Motor neuron (in vitro differentiated cells): Measurements from ENCODE around the gene TTYH3. TPM values are rescaled to one million over a fixed set of nuclear protein-coding genes. Genes with fewer than 3 reads are reported as not detected.
"Not testable (repeated sequence)": the region's sequence is repeated elsewhere in the genome, so short reads cannot be mapped to it uniquely, and the experiment has no call there.

Source experiments
- ATAC-seq, 8 experiments: fragments of 200-7000 bp; cut with Tn5 transposase; replicated peaks in 6 of 8; 2 replicates each; pipeline ENCODE4 v1.8.0; 2021; ENCODE audit warnings: mild to moderate bottlenecking in 8 of 8, moderate library complexity in 8 of 8
- H3K27ac ChIP-seq, 2 donors: fragments of 250-450 bp; sonication (Bioruptor Pico); 2 replicates each; pipeline ENCODE4 v1.9.0; 2021; ENCODE audit warnings: antibody characterized with exemption in 2 of 2, mild to moderate bottlenecking in 2 of 2, moderate library complexity in 1 of 2
- H3K4me1 ChIP-seq, 2 donors: fragments of 250-450 bp; sonication (Bioruptor Pico); replicated peaks in 1 of 2; 2 replicates each; pipeline ENCODE4 v1.6.1; 2021; ENCODE audit warnings: antibody characterized with exemption in 2 of 2, mild to moderate bottlenecking in 2 of 2, moderate library complexity in 1 of 2
- H3K4me3 ChIP-seq, 5 donors: fragments of 250-450 bp; sonication (Bioruptor Pico); 2 replicates each; pipeline ENCODE4 v1.9.0; 2021; ENCODE audit warnings: antibody characterized with exemption in 5 of 5, mild to moderate bottlenecking in 5 of 5, moderate library complexity in 4 of 5
- WGBS, 10 experiments: fragments of 450-650 bp; shearing (Covaris generic); methylation state at CpG; one replicate each; pipeline ENCODE4 v1.0.0; 2022; 5-methylcytosine and 5-hydroxymethylcytosine counted together
- in situ Hi-C, 9 experiments: fragments of 400-800 bp; cut with MboI; loops; one replicate each; pipeline ENCODE4 v1.15.0; 2021; ENCODE audit warnings: low sequenced_read_pairs in 9 of 9, low pct_unique_long_range_greater_than_20kb in 2 of 9; ENCODE audit not compliant: unreplicated experiment in 9 of 9
- total RNA-seq, 8 experiments: library from RNA; unstranded; fragments of 300-600 nt; gene quantifications; 2 replicates each; pipeline versions ENCODE4 v1.2.3 to v1.2.4, GENCODE V29; 2022

TTYH3 gene
- total RNA-seq, 8 experiments from 2014 or later, result 9.6 to 71.1 (median 37.5) TPM

- H3K27ac ChIP-seq, H3K4me1 ChIP-seq, H3K4me3 ChIP-seq, in situ Hi-C loops: not testable (repeated sequence)
- ATAC-seq, result peak in 7 of 8 experiments; percentile 13 to 41 (median 30)
- 36 to 93% (median 78%) methylated on average over 2 to 17 of the region's 64 CpGs; no CpG with 5 or more reads in 4 of the 10 experiments for WGBS, 10 experiments
These were observed 47.6 kb downstream of the TTYH3 start for GRCh38 chr7:2679135-2680127.

DNA sequence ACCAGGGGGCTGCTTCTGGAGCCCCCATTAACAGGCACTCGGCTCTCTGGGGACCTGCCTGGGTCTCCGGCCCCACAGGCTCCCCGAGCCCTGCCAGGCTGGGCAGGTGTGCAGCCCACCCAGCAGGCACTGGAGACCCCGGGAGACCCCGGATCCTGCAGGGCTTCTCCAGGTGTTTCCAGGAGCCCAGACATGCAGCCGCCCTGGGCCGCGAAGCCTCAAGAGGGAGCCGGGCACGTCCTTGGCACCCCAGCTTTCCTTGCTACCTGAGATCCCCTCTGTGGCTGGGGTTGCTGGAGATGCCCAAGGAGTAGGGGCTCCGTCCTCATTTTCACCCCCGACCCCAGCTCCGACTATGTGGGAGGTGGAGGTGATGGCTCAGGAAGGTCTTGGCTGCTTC is 48.5 kb downstream of the TTYH3 start:
- Histone ChIP-seq H3K4me3 (no peak overlapping the region), H3K27ac (no peak overlapping the region), H3K4me1 (peaks cover 2 to 8% of the 10 kb centered on the region in 2 donors)
- in situ Hi-C loops, result no loop called here
- peak in 1 of 8 experiments; percentile 4 for ATAC-seq
- WGBS, 10 experiments, result 80 to 90% methylated on average over 2 of the region's 13 CpGs; no CpG with 5 or more reads in 8 of the 10 experiments

- 2 to 59% (median 39%) methylated on average over 3 to 11 of the region's 27 CpGs; no CpG with 5 or more reads in 4 of the 10 experiments for WGBS, 10 experiments
- Histone ChIP-seq H3K27ac (no peak overlapping the region), H3K4me1 (peaks cover 2 to 8% of the 10 kb centered on the region in 2 donors), H3K4me3 (no peak overlapping the region)
- in situ Hi-C loops, result no loop called here
- peak; percentile 29 to 96 (median 68) for ATAC-seq
These were observed 49.2 kb downstream of the TTYH3 start for GRCh38 chr7:2680792-2681490.

- H3K27ac ChIP-seq, result no peak overlapping the region
- 35 to 100% (median 82%) methylated on average over 2 to 5 of the region's 27 CpGs; no CpG with 5 or more reads in 4 of the 10 experiments for WGBS, 10 experiments
- in situ Hi-C loops, result no loop called here
- no peak overlapping the region for H3K4me3 ChIP-seq
- H3K4me1 ChIP-seq, result peaks cover 2 to 8% of the 10 kb centered on the region in 2 donors
- peak in 5 of 8 experiments; percentile 31 to 92 (median 55) for ATAC-seq
These were observed 50.4 kb downstream of the TTYH3 start for GRCh38 chr7:2681929-2682799.

GRCh38 chr7:2684501-2684900 is 52.7 kb downstream of the TTYH3 start:
- Histone ChIP-seq H3K4me1 (peaks cover 7 to 18% of the 10 kb centered on the region in 2 donors), H3K4me3 (no peak overlapping the region), H3K27ac (no peak overlapping the region)
- in situ Hi-C loops, result no loop called here
- no peak for ATAC-seq
- 63 to 100% (median 82%) methylated on average over 2 to 5 of the region's 11 CpGs; no CpG with 5 or more reads in 4 of the 10 experiments for WGBS, 10 experiments

DNA sequence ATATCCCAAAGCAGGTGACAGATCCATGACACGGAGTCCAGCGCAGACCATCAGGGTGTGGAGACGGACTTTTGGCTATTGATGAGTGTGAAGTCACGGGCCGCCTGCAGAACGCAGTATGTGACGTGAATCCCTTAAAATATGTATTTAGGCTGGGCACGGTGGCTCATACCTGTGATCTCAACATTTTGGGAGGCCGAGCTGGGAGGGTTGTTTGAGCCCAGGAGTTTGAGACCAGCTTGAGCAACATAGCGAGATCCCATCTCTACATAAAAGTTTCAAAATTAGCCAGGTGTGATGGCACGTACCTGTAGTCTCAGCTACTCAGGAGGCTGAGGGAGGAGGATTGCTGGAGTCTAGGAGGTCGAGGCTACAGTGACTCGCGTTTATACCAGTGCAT is 54.3 kb downstream of the TTYH3 start:
- in situ Hi-C loops, result no loop called here
- Histone ChIP-seq H3K4me1 (peaks cover 7 to 18% of the 10 kb centered on the region in 2 donors), H3K4me3 (no peak overlapping the region), H3K27ac (no peak overlapping the region)
- WGBS, 10 experiments, result 62 to 94% (median 88%) methylated on average over 4 to 14 of the region's 14 CpGs; no CpG with 5 or more reads in 1 of the 10 experiments
- no peak for ATAC-seq

- ATAC-seq, result peak in 7 of 8 experiments; percentile 7 to 77 (median 22)
These were observed 55.6 kb downstream of the TTYH3 start for GRCh38 chr7:2687338-2687869.

GRCh38 chr7:2687881-2688318 is 56.1 kb downstream of the TTYH3 start, which contains the start of gene AMZ1:
Gene AMZ1 (plus strand): TSS chr7:2688202. CDS start chr7:2700452, 12,250 bp downstream.
- peak; percentile 64 to 79 (median 72) for ATAC-seq
- WGBS, 10 experiments, result no CpG with 5 or more reads among the region's 41 CpGs

More at GRCh38 chr7:2687338-2687869, 55.6 kb downstream of the TTYH3 start:
- no peak overlapping the region for H3K27ac ChIP-seq
- 20 to 62% (median 49%) methylated on average over 6 to 8 of the region's 17 CpGs; no CpG with 5 or more reads in 7 of the 10 experiments for WGBS, 10 experiments
- in situ Hi-C loops, result no loop called here
- H3K4me3 ChIP-seq, result no peak overlapping the region
- peaks cover 5 to 10% of the 10 kb centered on the region in 2 donors for H3K4me1 ChIP-seq

DNA sequence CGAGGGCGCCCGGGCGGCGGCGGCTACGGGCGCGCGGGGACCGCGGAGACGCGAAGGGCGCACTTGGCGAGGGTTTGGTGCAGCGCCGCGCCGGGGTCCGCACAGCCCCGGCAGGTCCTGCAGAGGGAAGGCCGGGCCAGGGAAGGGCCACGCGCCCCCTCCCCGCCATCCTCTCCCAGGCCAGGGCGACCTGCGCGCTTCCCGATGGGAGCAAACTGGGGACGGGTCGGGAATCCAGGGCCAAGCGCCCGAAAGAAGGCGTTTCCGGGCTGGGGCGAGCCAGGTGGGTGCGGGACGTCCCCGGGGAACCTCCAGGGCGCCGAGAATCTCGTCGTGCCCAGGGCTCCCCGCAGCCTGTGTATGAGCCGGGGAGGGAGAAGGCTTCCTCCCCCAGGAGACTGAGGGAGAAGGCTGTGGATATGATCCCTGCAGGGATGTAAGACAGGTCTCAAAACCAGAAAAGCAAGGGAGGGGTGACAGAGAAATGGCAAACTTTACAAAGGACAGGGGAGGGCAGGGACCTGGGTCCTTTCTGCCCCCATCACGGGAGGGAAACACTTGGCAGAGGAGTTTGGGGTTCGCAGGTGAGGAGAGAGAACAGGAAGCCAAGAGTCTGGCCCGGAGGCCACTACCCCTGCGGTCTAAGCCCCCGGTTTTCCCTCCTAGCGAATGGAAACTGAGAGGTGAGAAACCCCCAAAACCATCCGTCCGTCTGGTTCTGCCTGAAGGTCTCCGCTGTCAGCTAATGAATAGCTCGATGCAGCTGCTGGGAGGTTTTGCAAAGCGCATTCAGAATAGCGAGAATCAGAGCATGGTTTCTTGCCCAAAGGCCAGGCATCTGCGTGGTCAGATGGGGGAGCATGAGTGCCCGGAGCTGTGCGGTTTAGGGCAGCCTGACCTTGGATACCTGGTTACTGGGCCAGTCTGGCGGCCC is 56.9 kb downstream of the TTYH3 start:
- 0 to 40% (median 7%) methylated on average over 1 to 18 of the region's 62 CpGs; no CpG with 5 or more reads in 2 of the 10 experiments for WGBS, 10 experiments
- in situ Hi-C loops, result no loop called here
- peak in 7 of 8 experiments; percentile 9 to 62 (median 57) for ATAC-seq
- Histone ChIP-seq H3K4me1 (peaks cover 5 to 10% of the 10 kb centered on the region in 2 donors), H3K27ac (no peak overlapping the region), H3K4me3 (peak overlapping the region in 3 of 5 donors; percentile 7 to 22 (median 18))

More at GRCh38 chr7:2687881-2688318, 56.1 kb downstream of the TTYH3 start, which contains the start of gene AMZ1:
- in situ Hi-C loops, result no loop called here
- no peak within 1 kb of the TSS for H3K27ac ChIP-seq
- H3K4me3 ChIP-seq, result peak within 1 kb of the TSS in 3 of 5 donors; percentile 7 to 22 (median 18)
- peaks cover 5 to 10% of the 10 kb centered on the region in 2 donors for H3K4me1 ChIP-seq

- WGBS, 10 experiments, result 50 to 100% (median 75%) methylated on average over 1 to 2 of the region's 16 CpGs; no CpG with 5 or more reads in 6 of the 10 experiments
- no peak overlapping the region for H3K27ac ChIP-seq
- no peak overlapping the region for H3K4me3 ChIP-seq
- peak in 1 of 8 experiments; percentile 10 for ATAC-seq
- in situ Hi-C loops, result no loop called here
- H3K4me1 ChIP-seq, result peaks cover 5 to 10% of the 10 kb centered on the region in 2 donors
These were observed 57.6 kb downstream of the TTYH3 start for GRCh38 chr7:2689343-2689847.
